GM21360 (cell line): ENCODE results near the gene UBFD1.
A peak's percentile ranks its signal among the peaks of the same experiment; 100 is the strongest.
"Not testable (repeated sequence)": the region's sequence is repeated elsewhere in the genome, so short reads cannot be mapped to it uniquely, and the experiment has no call there.

Experiments used
- ATAC-seq: cut with Tn5 transposase; IDR thresholded peaks from one replicate; pipeline ENCODE4 v1.9.1; 2021; ENCODE audit warnings: mild to moderate bottlenecking, moderate library complexity; ENCODE audit not compliant: unreplicated experiment

UBFD1 gene

DNA sequence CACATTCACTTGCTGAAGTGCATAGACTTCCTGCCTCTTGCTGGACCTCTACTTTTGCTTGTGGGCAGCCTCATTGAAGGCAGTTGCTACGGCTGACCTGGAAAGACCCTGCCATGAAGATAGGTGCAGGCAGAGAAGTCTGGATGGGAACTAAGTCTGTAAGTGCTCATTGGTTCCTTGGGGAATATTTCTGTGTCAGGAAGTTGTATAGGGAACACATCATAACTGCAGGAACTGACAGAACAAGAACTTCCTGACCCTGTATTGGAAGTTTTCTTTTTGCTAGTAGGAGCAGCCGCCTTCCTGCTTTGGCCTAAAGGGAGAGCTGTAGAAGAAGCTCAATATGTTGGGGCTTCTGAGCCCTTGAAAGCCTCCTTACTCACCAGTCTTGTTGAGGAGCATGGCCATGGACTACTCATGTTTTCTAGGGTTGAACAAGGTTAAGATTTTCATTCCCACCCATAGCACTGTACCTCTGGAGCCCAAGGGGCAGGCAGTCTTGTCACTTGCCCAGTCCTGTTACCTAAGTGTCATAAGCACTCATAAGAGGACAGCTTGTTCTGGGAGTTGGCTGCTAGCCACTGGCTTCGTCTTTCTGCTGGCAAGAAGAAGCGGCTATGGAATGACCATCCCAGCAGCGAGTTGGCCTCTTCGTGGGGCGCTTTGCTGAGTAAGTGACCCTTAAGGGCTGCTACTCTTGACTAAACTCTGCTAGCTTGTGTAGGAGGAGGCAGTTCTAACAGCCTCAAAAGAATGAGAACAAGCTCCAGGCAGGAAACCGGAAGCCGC lies 7.2 kb downstream of the UBFD1 start:
- no peak for ATAC-seq

DNA sequence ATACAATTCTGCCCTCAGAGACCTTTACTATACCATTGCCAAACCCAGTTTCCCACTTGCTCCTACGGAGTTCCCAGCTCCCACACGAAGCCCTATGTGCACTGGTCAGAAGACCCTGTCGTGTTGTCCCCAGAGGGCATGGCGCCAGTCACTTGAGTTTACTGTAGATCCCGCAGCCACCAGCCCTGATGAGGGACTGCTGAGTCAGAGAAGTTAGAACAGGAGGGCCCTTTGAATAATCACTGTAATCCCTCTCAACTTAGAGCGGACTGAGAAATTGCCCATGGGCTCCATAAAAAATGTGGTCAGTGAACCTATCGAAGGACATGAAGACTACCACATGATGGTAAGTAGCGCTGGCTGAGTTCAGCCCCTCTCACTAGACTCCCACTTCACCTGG lies 9.2 kb downstream of the UBFD1 start:
- ATAC-seq, result no peak

DNA sequence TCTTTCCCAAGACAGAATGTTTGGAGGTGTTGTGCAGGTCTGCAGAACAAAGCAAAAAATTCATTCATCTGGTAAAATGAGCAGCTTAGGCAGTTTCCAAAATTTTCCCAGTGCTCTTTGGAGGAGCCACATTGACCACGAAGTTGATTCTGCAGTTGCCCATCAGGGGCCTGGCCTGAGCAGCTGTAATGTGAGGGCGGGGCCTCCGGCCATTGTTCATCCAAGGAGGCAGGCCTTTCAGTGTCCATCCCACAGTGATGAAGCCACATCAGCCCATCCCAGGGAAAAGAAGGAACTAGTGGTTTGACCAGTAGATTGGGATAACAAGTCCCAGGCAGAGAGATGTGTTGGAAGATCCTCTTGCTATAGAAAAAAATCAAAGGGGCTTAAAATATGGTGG lies 10.1 kb downstream of the UBFD1 start:
- no peak for ATAC-seq

DNA sequence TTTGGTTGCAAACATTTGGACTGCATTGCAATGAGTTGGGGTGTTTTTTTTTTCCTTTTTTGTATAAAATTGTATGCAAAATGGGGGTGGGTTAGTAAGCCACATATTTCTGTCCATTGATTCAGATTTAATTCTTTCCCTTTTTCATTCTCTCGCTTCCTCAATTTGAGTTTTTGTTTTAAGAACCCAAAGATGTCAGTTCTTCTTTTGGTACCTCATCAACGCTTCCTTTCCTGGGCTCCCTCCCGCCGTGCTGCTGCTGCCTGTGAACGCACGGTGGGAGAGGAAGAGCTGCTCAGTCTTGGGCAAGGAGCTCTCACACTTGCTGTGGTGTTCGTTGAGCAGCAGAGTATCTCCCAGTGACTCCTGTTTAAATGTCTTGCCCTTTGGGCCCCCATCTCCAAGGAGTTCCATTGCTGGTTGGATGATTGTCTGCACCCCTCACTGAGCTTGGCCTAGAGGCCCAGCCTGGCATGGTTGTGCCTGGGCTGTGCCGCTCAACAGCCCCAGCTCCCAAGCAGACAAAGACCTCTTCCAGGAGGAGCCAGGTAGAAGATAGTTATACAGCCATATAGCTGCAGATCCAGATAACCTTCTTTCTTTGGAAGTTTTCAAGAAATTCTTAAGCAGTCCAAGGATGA lies 13.6 kb downstream of the UBFD1 start:
- no peak for ATAC-seq

DNA sequence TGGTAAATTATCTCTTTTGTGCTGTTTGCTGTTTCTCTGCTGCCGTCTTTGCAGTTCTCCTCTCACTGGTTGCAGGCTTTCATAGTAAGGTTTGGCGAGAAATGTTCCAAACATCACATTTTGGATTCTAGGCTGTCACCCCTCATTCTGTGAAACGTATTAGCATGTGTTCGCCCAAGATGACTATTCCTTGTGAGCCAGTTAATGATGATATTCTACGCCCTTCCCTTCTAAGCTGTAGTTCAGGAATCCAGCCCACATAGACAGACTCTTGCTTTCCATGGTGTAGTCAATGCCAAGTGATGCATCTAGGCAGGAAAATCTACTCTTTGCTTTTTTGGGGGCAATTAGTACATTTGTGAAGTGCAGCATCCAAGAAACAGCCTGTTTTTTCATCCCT lies 14.4 kb downstream of the UBFD1 start:
- no peak for ATAC-seq

DNA sequence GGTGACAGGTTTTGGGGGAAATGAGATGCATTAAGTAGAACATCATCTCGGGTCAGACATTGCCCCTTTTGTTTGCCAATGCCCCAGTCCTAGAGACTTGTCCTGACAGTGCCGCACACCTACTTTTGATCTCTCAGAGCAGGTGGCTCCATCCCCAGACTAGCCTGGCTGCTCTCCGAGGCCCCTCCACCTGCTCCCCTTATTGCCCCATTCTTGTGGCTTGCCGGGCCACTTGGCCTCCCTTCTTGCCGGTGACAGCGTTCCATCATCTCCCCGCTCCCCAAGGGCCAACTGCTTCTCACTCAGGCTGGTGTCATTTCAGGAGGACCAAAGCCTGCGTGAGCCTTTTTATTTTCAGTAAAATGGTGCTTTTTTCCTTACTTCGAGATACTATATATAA lies 14.9 kb downstream of the UBFD1 start:
- no peak for ATAC-seq

DNA sequence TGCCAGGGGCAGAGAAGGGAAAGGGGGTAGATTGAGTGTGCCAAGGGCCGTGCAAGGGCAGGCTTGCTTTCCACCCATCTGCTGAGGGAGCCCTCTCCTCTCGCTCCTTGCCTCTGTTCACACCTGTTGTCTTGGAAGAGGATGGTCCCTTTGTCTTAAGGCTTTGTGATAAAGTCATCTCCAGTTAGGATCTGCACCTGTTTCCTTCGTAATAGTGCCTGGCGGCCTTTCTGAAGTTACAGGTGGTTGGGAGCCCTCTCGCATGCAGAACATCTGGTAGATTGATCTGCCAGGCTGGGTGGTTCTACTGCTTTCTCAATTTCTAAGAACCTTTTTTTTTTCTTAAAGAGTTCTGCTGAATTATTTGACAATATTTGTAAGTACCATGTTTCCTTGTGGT lies 16.3 kb downstream of the UBFD1 start:
- no peak for ATAC-seq

DNA sequence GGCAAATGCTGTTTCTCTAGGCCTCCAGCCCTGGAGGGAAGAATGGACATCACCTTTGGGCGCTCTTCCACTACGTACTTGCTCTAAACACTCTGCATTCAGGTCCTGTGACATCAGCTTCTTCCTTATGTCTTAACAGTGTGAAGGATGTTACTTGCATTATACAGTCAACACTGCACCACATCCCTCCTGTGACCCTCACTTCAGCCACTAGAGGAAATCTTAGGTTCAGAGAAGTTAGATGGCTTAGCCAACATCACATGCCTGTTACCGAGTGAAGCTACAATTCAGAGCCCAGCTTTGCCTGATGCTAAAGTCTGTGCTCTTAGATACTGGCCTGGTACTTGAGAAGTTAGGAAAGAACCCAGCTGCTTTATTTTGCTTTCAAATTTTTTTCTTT lies 18.3 kb downstream of the UBFD1 start:
- no peak for ATAC-seq

DNA sequence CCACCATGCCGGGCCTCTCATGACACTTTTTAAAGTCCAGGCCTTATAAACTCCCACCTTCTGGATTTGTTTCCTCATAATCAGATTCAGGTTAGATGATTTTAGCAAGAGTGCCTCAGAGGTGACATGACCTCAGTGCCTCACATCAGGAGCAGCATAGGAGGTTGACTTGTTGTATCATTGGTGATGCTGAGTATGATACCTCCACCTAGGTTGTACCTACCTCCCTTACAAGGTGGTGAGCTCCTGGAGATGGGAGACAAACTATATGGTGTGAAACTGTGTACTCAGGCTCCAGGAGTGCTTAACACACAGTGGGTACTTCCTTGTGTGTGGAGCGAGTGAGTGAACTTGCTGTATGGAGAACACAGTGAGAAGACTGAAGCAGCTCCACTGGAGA lies 20.0 kb downstream of the UBFD1 start:
- no peak for ATAC-seq

DNA sequence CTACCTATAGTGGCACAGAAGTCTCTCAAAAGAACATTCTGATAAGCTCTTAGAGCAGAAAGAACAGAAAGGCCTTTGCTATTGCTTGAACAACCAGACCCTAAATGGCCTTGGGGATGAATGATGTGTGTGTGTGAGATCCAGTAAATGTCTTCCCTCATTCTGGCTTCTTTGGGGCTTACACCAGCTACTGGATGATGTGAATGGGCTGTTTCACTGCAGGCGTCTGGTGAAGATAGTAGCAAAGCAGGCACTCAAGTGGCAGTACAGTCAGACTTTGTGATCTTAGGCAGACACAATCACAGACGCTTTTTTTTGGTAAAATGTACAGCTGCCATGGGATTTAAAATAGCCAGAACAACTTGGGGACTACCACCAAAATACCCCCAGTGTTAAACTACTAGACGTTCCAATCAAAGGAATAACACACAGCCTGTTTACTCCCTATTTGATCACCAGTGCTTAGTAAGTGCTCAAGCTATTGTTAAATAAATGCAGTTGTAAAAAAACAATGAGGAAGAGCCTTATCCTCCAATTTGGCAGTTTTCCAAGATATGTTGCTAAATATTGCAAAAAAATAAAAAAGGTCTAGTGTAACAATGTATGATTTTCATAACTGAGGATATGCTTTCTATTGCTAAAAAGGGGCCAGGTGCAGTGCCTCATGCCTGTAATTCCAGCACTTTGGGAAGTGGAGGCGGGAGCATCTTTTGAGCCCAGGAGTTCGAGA lies 20.7 kb downstream of the UBFD1 start:
- ATAC-seq, result no peak

DNA sequence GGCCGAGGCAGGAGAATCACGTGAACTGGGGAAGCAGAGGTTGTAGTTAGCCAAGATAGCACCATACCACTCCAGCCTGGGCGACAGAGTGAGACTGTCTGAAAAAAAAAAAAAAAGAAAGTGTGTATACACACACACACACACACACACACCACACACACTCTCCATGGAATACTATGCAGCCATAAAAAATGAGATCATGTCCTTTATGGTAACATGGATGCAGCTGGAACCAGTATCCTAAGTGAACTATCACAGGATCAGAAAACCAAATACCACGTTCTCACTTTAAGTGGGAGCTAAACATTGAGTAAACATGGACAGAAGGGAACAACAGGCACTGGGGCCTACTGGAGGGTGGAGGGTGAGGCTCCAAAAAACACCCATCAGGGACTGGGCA lies 21.8 kb downstream of the UBFD1 start:
- ATAC-seq, result no peak

DNA sequence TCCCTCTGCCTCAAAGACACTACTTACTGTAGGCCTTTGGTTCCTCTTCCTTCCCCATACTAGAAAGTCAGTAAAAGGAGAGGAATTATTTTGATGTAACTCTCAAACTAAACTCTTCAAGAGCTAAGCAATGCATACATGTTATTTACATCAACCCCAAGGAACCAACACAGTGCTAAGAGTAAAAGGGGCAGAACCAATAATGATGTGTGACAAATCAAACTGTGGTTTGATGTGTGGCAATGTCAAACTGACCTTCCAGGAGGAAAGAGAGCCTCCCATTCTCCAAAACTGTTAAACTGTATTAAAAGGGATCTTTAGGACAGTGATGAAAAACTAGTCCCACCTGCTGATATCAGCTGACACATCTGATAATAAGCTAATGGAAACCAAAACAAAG lies 22.9 kb downstream of the UBFD1 start:
- ATAC-seq, result no peak

DNA sequence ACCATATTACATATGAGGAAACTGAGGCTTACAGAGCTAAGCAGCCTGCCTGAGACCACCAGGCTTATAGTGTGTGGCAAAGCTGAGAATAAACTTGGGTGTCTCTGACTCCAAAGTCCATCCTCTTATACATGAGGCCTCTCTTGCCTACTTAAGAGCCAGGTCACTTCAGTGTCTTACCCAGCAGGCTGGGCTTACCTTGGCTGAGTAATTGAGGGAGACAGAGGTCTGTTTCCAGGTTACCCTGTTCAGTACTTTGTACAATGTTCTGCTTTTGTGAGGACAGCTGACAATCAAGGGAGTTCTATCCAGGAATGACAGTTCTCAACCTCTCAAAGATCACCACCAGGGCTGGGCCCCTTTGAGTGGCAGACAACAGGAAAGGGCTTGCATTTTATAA lies 24.2 kb downstream of the UBFD1 start:
- no peak for ATAC-seq

DNA sequence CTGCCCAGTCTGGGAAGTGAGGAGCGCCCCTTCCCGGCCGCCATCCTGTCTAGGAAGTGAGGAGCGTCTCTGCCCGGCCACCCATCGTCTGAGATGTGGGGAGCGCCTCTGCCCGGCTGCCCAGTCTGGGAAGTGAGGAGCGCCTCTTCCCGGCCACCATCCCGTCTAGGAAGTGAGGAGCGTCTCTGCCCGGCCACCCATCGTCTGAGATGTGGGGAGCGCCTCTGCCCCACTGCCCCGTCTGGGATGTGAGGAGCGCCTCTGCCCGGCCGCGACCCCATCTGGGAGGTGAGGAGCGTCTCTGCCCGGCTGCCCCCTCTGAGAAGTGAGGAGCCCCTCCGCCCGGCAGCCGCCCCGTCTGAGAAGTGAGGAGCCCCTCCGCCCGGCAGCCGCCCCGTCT lies 25.7 kb downstream of the UBFD1 start:
- not testable (repeated sequence) for ATAC-seq

DNA sequence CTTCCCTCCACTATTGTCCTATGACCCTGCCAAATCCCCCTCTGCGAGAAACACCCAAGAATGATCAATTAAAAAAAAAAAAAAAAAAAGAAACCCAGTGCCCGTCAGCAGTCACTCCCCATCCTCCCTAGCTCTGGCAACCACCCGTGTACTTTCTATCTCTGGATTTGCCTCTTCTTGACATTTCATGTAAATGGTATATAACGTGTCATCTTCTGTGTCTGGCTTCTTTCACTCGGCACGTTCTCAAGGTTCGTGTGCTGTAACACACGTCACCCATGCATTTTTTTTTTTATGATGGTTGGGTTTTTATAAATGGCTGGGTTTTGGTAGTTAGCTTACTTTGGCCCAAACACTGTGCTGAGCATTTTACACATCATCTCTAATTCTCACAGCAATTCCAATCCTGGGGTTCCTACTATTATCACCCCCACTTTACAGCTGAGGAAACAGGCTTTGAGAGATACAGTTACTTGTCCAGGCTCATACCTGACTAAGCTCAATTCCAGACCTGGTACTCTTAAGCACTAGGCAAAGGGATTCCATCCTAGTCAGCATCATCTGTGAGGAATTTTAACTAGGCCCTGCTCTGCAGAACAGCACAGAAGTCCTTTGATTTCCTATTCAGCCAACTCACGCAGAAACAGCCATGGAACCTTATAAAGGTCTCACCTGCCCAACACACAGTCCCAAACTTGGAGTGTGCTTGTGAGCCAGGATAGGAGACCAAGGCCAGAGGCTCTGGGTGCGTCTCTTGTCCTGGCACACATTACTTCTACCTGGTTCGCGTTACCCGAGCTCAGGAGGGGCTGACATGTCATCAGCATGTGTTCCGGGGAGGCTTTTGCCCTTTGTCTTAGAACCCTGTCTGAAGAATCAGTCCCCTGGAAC lies 26.9 kb downstream of the UBFD1 start:
- no peak for ATAC-seq

DNA sequence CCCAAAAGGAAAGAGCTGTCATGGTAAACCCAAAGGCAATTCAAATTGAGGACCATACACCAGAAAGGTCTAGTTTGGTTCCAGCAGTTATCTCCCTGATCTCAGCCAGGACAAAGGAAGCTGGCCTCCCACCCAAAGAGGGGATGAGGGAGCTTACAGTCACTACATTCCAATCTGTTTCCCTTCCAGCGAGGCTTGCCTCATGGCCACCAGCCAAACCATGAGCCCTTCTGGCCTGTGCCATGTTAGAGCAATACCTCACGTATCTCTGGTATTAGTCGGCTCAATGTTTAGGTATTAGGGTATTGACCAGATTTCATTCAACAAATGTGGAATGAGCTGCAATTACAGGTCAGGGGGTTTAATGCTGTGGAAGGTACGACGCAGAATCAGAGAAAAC lies 30.2 kb downstream of the UBFD1 start:
- no peak for ATAC-seq

DNA sequence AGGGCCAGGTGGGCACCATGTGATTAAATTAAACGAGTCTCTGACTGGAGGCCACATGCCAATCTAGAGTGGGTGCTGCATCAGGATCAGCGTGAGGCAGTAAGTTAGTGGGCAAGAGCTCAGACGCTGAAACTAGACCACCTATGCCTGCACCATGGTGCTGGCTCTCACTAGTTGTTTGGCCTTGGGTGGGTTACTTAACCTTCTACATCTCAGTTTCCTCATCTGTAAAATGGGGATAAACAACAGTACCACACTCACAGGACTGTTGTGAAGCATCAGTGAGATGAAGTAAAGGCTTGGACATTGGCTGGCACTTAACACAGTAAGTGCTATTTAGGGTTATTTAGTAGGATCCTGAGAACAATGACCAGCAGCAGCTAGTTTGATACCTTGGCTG lies 32.7 kb downstream of the UBFD1 start:
- no peak for ATAC-seq

DNA sequence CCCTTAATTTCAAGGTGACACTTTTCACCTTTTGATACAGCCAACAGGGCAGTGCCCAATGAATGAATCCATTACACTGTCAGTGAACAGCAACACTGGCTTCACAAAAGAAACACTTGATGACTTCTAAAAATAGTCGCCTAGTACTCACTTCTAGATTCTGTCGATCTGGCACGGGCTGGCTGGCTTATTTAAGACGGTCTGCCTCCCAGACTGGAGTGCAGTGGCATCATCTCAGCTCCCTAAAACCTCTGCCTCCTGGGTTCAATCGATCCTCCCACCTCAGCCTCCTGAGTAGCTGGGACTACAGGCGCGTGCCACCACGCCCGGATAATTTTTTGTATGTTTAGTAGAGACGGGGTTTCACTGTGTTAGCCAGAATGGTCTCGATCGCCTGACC lies 36.7 kb downstream of the UBFD1 start:
- no peak for ATAC-seq

DNA sequence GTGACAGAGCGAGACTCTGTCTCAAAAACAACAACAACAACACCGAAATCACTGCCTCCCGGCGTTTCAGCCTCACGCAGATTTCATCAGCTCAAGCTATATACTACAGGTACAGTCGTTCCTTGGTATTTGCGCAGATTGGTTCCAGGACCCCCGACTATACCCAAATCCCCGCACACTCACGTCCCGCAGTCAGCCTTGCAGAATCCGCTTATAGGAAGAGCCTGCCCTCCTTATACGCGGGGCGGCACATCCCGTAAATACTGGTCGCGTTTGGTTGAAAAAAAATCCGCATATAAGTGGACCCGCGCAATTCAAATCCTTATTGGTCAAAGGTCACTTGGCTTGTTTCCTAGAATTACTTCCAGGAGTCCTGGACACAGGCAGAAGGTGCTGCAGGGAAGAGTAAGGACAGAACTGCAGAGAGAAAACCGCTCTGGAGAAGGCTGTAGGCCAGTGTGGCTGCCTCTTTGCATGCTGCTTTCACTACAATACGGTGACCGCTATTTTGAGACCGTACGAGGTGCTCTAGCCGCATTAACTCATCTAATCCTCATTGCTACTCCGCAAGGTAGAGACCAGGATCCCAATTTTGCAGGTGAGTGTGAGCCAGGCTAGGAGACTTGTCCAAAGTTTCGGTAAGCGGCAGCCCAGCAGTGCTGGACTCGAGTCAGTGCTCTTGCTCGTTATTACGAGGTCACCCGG lies 37.9 kb downstream of the UBFD1 start:
- ATAC-seq, result no peak

DNA sequence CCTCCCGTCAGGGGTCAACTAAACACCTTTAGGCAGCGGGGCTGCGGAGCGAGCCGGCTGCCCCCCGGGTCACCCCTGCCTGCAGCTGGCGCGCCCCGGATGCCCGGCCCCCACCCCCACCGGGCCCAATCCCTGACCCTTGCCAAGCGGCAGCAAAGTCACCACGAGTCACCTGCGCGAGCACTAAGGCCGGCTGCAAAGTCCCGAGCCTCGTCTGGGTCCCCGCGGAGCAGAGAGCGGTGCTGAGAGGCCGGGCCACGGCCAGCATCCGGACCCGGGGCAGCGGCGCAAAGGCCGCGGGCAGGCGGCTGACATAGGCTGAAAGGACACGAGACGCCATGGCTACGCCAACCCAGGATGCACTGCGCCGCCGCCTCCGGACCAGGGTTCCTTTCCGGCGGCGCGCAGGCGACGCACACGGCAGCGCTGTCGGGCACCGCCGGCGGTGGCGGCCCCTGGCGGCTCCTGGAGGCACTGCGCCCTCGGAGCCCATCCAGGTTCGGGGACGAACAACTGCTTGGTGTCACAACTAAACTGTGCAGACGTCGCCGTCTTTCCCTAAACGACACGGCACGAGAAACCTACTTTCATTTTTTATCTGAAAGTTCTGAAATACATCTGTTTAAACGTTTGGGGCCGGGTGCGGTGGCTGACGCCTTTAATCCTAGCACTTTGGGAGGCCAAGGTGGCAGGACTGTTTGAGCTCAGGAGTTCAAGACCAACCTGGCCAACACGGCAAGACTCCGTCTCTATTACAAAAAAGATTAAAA lies 38.6 kb downstream of the UBFD1 start, which contains the start of gene NDUFAB1:
TSS of gene NDUFAB1 (minus strand) at position 366 of the 770 bp plus-strand sequence. CDS start at position 340, 26 bp downstream.
- ATAC-seq, result peak; percentile 93
